WTC11 (cell line): ENCODE measurements around the gene SPATA24.

Experiments used
- ATF1 ChIP-seq: sonication (generic); formaldehyde crosslinking; IDR thresholded peaks from 2 replicates; pipeline ENCODE4 v1.8.1; 2023; ENCODE audit warnings: mild to moderate bottlenecking, moderate library complexity, missing genetic modification reagents
- CDX4 ChIP-seq: fragments of 250-450 bp; sonication (Bioruptor Pico); IDR thresholded peaks from 2 replicates; pipeline ENCODE4 v1.9.0; 2021; ENCODE audit warnings: moderate library complexity, mild to moderate bottlenecking, inconsistent platforms, borderline replicate concordance
- ETV6 ChIP-seq: sonication (generic); formaldehyde crosslinking; IDR thresholded peaks from 2 replicates; pipeline ENCODE4 v1.8.1; 2022; ENCODE audit warnings: mild to moderate bottlenecking, missing genetic modification reagents
- FOXP1 ChIP-seq: sonication (generic); formaldehyde crosslinking; IDR thresholded peaks from 2 replicates; pipeline ENCODE4 v1.8.0; 2022; ENCODE audit warnings: missing genetic modification reagents, mild to moderate bottlenecking, moderate library complexity, borderline replicate concordance
- NR1H2 ChIP-seq: sonication (generic); formaldehyde crosslinking; IDR thresholded peaks from 2 replicates; pipeline ENCODE4 v1.9.0; 2021; ENCODE audit warnings: mild to moderate bottlenecking, moderate library complexity, missing genetic modification reagents
- TCF7 ChIP-seq: sonication (generic); formaldehyde crosslinking; IDR thresholded peaks from 2 replicates; pipeline ENCODE4 v1.8.0; 2022; ENCODE audit warnings: mild to moderate bottlenecking, low read depth, missing genetic modification reagents, moderate library complexity
- ZNF423 ChIP-seq: fragments of 250-450 bp; sonication (Bioruptor Pico); IDR thresholded peaks from 2 replicates; pipeline ENCODE4 v2.1.2; 2022; ENCODE audit warnings: mild to moderate bottlenecking, moderate library complexity
- TF ChIP-seq, protein P1 (sequence below): fragments of 200-600 bp; IDR thresholded peaks from 2 replicates; pipeline ENCODE4 v1.8.0; 2022; ENCODE audit warnings: antibody characterized with exemption
- TF ChIP-seq, protein P2 (sequence below): sonication (generic); formaldehyde crosslinking; IDR thresholded peaks from 2 replicates; pipeline ENCODE4 v1.8.1; 2022; ENCODE audit warnings: low read depth, mild to moderate bottlenecking, moderate library complexity, missing genetic modification reagents, borderline replicate concordance

DNA sequence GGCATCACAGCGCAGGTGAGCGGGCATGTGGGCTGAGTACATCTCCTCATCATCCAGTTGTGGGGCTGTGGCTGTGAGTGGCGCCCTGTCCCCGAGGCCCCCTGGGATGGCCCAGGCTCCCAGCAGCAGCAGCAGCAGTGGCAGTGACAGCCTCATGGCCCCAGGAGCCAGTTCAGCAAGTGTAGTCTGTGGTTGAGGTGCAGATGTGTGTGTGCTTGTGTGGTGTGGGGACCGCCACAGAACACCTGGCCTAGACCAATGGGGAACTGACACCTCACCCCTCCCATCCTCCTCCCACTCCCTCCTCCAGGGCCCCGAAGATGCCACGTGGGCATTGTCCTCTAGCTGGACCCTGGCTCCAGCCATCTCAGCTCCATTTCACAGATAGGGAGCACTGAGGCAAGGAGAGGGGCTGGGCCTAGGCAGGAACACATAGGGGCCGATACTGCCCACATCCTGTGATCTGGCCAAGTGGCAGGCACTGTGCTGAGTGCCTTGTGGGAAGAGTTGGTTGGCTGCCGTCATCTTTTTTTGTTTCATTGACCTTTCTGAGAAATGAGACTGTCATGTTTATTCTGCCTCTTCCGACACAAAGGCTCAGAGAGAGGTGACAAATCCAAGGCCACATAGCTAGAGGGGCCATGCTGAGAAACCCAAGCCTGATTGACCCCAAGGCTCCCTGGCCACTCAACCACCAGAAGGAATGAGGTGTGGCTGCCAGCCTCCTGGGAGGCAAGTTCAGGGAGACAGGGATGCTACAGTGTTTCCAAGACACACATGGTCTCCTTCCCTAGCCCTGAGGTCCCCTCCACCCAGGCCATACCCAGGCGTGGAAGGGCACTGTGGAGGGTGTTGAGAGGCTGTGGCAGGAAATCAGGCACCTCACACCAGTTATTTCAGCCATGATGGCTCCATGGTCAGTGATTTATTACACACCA is 13.9 kb downstream of the SPATA24 start, which contains the start of gene MZB1:
- no peak for TF ChIP-seq CDX4
- TF ChIP-seq, protein P1, sequence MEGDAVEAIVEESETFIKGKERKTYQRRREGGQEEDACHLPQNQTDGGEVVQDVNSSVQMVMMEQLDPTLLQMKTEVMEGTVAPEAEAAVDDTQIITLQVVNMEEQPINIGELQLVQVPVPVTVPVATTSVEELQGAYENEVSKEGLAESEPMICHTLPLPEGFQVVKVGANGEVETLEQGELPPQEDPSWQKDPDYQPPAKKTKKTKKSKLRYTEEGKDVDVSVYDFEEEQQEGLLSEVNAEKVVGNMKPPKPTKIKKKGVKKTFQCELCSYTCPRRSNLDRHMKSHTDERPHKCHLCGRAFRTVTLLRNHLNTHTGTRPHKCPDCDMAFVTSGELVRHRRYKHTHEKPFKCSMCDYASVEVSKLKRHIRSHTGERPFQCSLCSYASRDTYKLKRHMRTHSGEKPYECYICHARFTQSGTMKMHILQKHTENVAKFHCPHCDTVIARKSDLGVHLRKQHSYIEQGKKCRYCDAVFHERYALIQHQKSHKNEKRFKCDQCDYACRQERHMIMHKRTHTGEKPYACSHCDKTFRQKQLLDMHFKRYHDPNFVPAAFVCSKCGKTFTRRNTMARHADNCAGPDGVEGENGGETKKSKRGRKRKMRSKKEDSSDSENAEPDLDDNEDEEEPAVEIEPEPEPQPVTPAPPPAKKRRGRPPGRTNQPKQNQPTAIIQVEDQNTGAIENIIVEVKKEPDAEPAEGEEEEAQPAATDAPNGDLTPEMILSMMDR, result no peak
- TF ChIP-seq ATF1 (CRISPR knock-in tag), result no peak
- TF ChIP-seq, protein P2, sequence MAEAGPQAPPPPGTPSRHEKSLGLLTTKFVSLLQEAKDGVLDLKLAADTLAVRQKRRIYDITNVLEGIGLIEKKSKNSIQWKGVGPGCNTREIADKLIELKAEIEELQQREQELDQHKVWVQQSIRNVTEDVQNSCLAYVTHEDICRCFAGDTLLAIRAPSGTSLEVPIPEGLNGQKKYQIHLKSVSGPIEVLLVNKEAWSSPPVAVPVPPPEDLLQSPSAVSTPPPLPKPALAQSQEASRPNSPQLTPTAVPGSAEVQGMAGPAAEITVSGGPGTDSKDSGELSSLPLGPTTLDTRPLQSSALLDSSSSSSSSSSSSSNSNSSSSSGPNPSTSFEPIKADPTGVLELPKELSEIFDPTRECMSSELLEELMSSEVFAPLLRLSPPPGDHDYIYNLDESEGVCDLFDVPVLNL (CRISPR knock-in tag), result no peak
- TF ChIP-seq FOXP1, result no peak
- TF ChIP-seq ZNF423, result no peak
- no peak for TF ChIP-seq NR1H2 (CRISPR knock-in tag)
- TF ChIP-seq ETV6 (CRISPR knock-in tag), result no peak
- TF ChIP-seq TCF7 (CRISPR knock-in tag), result no peak
